ENCODE data around the gene TRIM7. TPM values are rescaled to one million over a fixed set of nuclear protein-coding genes. Genes with fewer than 3 reads are reported as not detected.
A peak's percentile ranks its signal among the peaks of the same experiment; 100 is the strongest.

Gene TRIM7
- 1 to 10 TPM; 2.5 to 2.6 TPM for total RNA-seq

- no peaks in the 10 kb centered on the region for H3K9me3 Mint-ChIP-seq
- H3K4me3 Mint-ChIP-seq, result peak within 1 kb of the TSS; percentile 86
- ATAC-seq (ENCODE audit: low read depth) (peak; percentile 7), DNase-seq (peak; percentile 65)
- H3K4me1 Mint-ChIP-seq, result peaks cover 27% of the 10 kb centered on the region
- peaks cover 39% of the 10 kb centered on the region for H3K27me3 Mint-ChIP-seq
- peak within 1 kb of the TSS; percentile 87 for H3K27ac Mint-ChIP-seq
- POLR2A ChIA-PET, result interaction anchor here (0.8 to 6.5 kb wide), 7 partner anchors 11 to 56 kb away, joined by 3 to 131 read pairs (median 4); partner anchors contain the start of genes RACK1, TRIM41 and TRIM52
- peaks cover 2% of the 10 kb centered on the region for H3K36me3 Mint-ChIP-seq
These were observed at the start of gene TRIM7 for GRCh38 chr5:181204826-181205760. Gene TRIM7, minus strand, starts transcription at chr5:181205196. Its CDS starts 86 bp downstream, at chr5:181205110.

GRCh38 chr5:181248277-181248676 is 43.3 kb upstream of the TRIM7 start:
- Mint-ChIP-seq H3K27ac (peak overlapping the region; percentile 85), H3K4me1 (peaks cover 39% of the 10 kb centered on the region), H3K9me3 (no peaks in the 10 kb centered on the region), H3K4me3 (peak overlapping the region; percentile 95), H3K27me3 (no peaks in the 10 kb centered on the region), H3K36me3 (peaks cover 10% of the 10 kb centered on the region)
- DNase-seq (no peak), ATAC-seq (ENCODE audit: low read depth) (no peak)
- POLR2A ChIA-PET, result interaction anchor here (8.3 to 10.5 kb wide), 2 partner anchors 11 to 24 kb away, joined by 98 to 202 read pairs; partner anchors contain the start of genes TRIM41 and TRIM52

- ATAC-seq (ENCODE audit: low read depth) (peak; percentile 34), DNase-seq (peak; percentile 85)
- Mint-ChIP-seq H3K4me1 (peaks cover 46% of the 10 kb centered on the region), H3K27me3 (no peaks in the 10 kb centered on the region), H3K36me3 (peaks cover 26% of the 10 kb centered on the region), H3K27ac (peak overlapping the region; percentile 92), H3K9me3 (no peaks in the 10 kb centered on the region), H3K4me3 (peak overlapping the region; percentile 95)
- POLR2A ChIA-PET, result interaction anchor here (1.6 to 10.5 kb wide), 3 partner anchors 13 to 56 kb away, joined by 7 to 202 read pairs (median 98); partner anchors contain the start of genes TRIM41 and TRIM52
These were observed 41.5 kb upstream of the TRIM7 start for GRCh38 chr5:181246276-181247049.

GRCh38 chr5:181245427-181246275 is 40.7 kb upstream of the TRIM7 start:
- Mint-ChIP-seq H3K36me3 (peaks cover 32% of the 10 kb centered on the region), H3K27me3 (no peaks in the 10 kb centered on the region), H3K9me3 (no peaks in the 10 kb centered on the region), H3K4me1 (peaks cover 47% of the 10 kb centered on the region), H3K27ac (peak overlapping the region; percentile 92), H3K4me3 (peak overlapping the region; percentile 95)
- ATAC-seq (ENCODE audit: low read depth) (peak; percentile 1), DNase-seq (no peak)
- POLR2A ChIA-PET, result interaction anchor here (1.3 to 10.5 kb wide), 4 partner anchors 14 to 56 kb away, joined by 4 to 202 read pairs (median 52); partner anchors contain the start of genes TRIM41 and TRIM52

- ATAC-seq (ENCODE audit: low read depth) (peak; percentile 68), DNase-seq (peak; percentile 84)
- peak within 1 kb of the TSS; percentile 92 for H3K27ac Mint-ChIP-seq
- no peaks in the 10 kb centered on the region for H3K27me3 Mint-ChIP-seq
- H3K4me3 Mint-ChIP-seq, result peak within 1 kb of the TSS; percentile 95
- POLR2A ChIA-PET, result interaction anchor here (0.5 to 10.5 kb wide), 13 partner anchors 9 to 71 kb away, joined by 3 to 202 read pairs (median 4); partner anchors contain the start of genes TRIM41, TRIM52 and TRIM7
- H3K36me3 Mint-ChIP-seq, result peaks cover 42% of the 10 kb centered on the region
- no peaks in the 10 kb centered on the region for H3K9me3 Mint-ChIP-seq
- H3K4me1 Mint-ChIP-seq, result peaks cover 39% of the 10 kb centered on the region
These were observed 38.8 kb upstream of the TRIM7 start, which contains the start of gene RACK1 for GRCh38 chr5:181243564-181244343. Gene RACK1, minus strand, starts transcription at chr5:181243906. Its CDS starts 106 bp downstream, at chr5:181243800.

GRCh38 chr5:181243018-181243563 is 38.1 kb upstream of the TRIM7 start:
- ATAC-seq (ENCODE audit: low read depth) (no peak), DNase-seq (no peak)
- H3K27ac Mint-ChIP-seq, result peak overlapping the region; percentile 92
- peaks cover 44% of the 10 kb centered on the region for H3K36me3 Mint-ChIP-seq
- POLR2A ChIA-PET, result interaction anchor here (0.6 to 10.5 kb wide), 10 partner anchors 9 to 434 kb away, joined by 3 to 202 read pairs (median 5); partner anchors contain the start of genes TRIM41 and TRIM52
- peak overlapping the region; percentile 95 for H3K4me3 Mint-ChIP-seq
- H3K9me3 Mint-ChIP-seq, result no peaks in the 10 kb centered on the region
- peaks cover 39% of the 10 kb centered on the region for H3K4me1 Mint-ChIP-seq
- H3K27me3 Mint-ChIP-seq, result no peaks in the 10 kb centered on the region

- Mint-ChIP-seq H3K4me1 (peaks cover 38% of the 10 kb centered on the region), H3K4me3 (peak overlapping the region; percentile 95), H3K27ac (peak overlapping the region; percentile 92), H3K36me3 (peaks cover 52% of the 10 kb centered on the region), H3K9me3 (no peaks in the 10 kb centered on the region), H3K27me3 (no peaks in the 10 kb centered on the region)
- DNase-seq (no peak), ATAC-seq (ENCODE audit: low read depth) (no peak)
- POLR2A ChIA-PET, result interaction anchor here (1.3 to 8.3 kb wide), 8 partner anchors 10 to 433 kb away, joined by 3 to 98 read pairs (median 5); partner anchors contain the start of genes TRIM41 and TRIM52
These were observed 37.0 kb upstream of the TRIM7 start for GRCh38 chr5:181242031-181242451.

GRCh38 chr5:181241393-181241975 is 36.5 kb upstream of the TRIM7 start:
- peak overlapping the region; percentile 95 for H3K4me3 Mint-ChIP-seq
- no peak for DNase-seq
- H3K36me3 Mint-ChIP-seq, result peaks cover 56% of the 10 kb centered on the region
- no peaks in the 10 kb centered on the region for H3K9me3 Mint-ChIP-seq
- POLR2A ChIA-PET, result interaction anchor here (1.3 to 8.3 kb wide), 7 partner anchors 13 to 432 kb away, joined by 3 to 98 read pairs (median 5); partner anchors contain the start of genes TRIM41 and TRIM52
- ATAC-seq (ENCODE audit: low read depth), result peak; percentile 46
- peaks cover 38% of the 10 kb centered on the region for H3K4me1 Mint-ChIP-seq
- H3K27ac Mint-ChIP-seq, result peak overlapping the region; percentile 92
- no peaks in the 10 kb centered on the region for H3K27me3 Mint-ChIP-seq

GRCh38 chr5:181239062-181239663 is 34.2 kb upstream of the TRIM7 start:
- DNase-seq (no peak), ATAC-seq (ENCODE audit: low read depth) (no peak)
- Mint-ChIP-seq H3K9me3 (no peaks in the 10 kb centered on the region), H3K27ac (no peak overlapping the region), H3K36me3 (peaks cover 65% of the 10 kb centered on the region), H3K27me3 (no peaks in the 10 kb centered on the region), H3K4me1 (peaks cover 29% of the 10 kb centered on the region), H3K4me3 (peak overlapping the region; percentile 35)
- POLR2A ChIA-PET, result interaction anchor here (1.0 to 1.3 kb wide), 4 partner anchors 8 to 51 kb away, joined by 3 to 5 read pairs (median 4); no protein-coding TSS in a partner anchor

GRCh38 chr5:181237729-181238385 is 32.9 kb upstream of the TRIM7 start:
- H3K4me3 Mint-ChIP-seq, result no peak overlapping the region

More at GRCh38 chr5:181237729-181238385, 32.9 kb upstream of the TRIM7 start:
- H3K9me3 Mint-ChIP-seq, result no peaks in the 10 kb centered on the region
- peak overlapping the region; percentile 10 for H3K27ac Mint-ChIP-seq
- H3K27me3 Mint-ChIP-seq, result no peaks in the 10 kb centered on the region
- DNase-seq (no peak), ATAC-seq (ENCODE audit: low read depth) (no peak)
- H3K36me3 Mint-ChIP-seq, result peaks cover 61% of the 10 kb centered on the region
- POLR2A ChIA-PET, result interaction anchor here (1.2 to 6.4 kb wide), 2 partner anchors 8 to 13 kb away, joined by 3 to 82 read pairs; partner anchors contain the start of gene TRIM41
- peaks cover 29% of the 10 kb centered on the region for H3K4me1 Mint-ChIP-seq
